Measurements from ENCODE around the gene EPS8L1.
A peak's percentile ranks its signal among the peaks of the same experiment; 100 is the strongest.
"Not testable (repeated sequence)": the region's sequence is repeated elsewhere in the genome, so short reads cannot be mapped to it uniquely, and the experiment has no call there.

The EPS8L1 gene

GRCh38 chr19:55053735-55054134 lies 21.9 kb upstream of the EPS8L1 start:
- DNase-seq, result no peak

- DNase-seq, result no peak
These were observed 18.8 kb upstream of the EPS8L1 start for GRCh38 chr19:55056827-55057226.

GRCh38 chr19:55058781-55059610 lies 16.7 kb upstream of the EPS8L1 start:
- DNase-seq, result peak; percentile 36

GRCh38 chr19:55060287-55060686 lies 15.4 kb upstream of the EPS8L1 start:
- DNase-seq, result not testable (repeated sequence)

- DNase-seq, result peak; percentile 96
These were observed 12.8 kb upstream of the EPS8L1 start, which contains the start of gene RDH13 for GRCh38 chr19:55062735-55063491. Gene RDH13, minus strand, starts transcription at chr19:55063148. Its CDS starts 116 bp downstream, at chr19:55063032.

GRCh38 chr19:55063492-55063843 lies 12.2 kb upstream of the EPS8L1 start:
- DNase-seq, result no peak

- not testable (repeated sequence) for DNase-seq
These were observed 10.2 kb upstream of the EPS8L1 start for GRCh38 chr19:55065516-55065915.

GRCh38 chr19:55066107-55066709 lies 9.5 kb upstream of the EPS8L1 start:
- no peak for DNase-seq

- no peak for DNase-seq
These were observed 7.8 kb upstream of the EPS8L1 start for GRCh38 chr19:55067869-55068268.

GRCh38 chr19:55068950-55069864 lies 6.5 kb upstream of the EPS8L1 start:
- DNase-seq, result no peak

- no peak for DNase-seq
These were observed 5.8 kb upstream of the EPS8L1 start for GRCh38 chr19:55069865-55070197.

- no peak for DNase-seq
These were observed 5.1 kb upstream of the EPS8L1 start for GRCh38 chr19:55070466-55071128.

GRCh38 chr19:55071129-55071502 lies 4.6 kb upstream of the EPS8L1 start:
- DNase-seq, result peak; percentile 45

GRCh38 chr19:55071913-55072312 lies 3.8 kb upstream of the EPS8L1 start:
- no peak for DNase-seq

GRCh38 chr19:55076321-55076720 lies 652 bp downstream of the EPS8L1 start:
- no peak for DNase-seq

- no peak for DNase-seq
These were observed 1.4 kb downstream of the EPS8L1 start for GRCh38 chr19:55077106-55077505.

GRCh38 chr19:55078996-55079395 lies 3.3 kb downstream of the EPS8L1 start:
- DNase-seq, result no peak

GRCh38 chr19:55079400-55080038 lies 3.9 kb downstream of the EPS8L1 start:
- DNase-seq, result no peak

- peak; percentile 79 for DNase-seq
These were observed 4.7 kb downstream of the EPS8L1 start for GRCh38 chr19:55080121-55080967.

- peak; percentile 81 for DNase-seq
These were observed 5.5 kb downstream of the EPS8L1 start for GRCh38 chr19:55080968-55081769.
